Right lobe of liver (tissue), 6 donors: Measurements from ENCODE around the gene UBA52. TPM values are rescaled to one million over a fixed set of nuclear protein-coding genes. Genes with fewer than 3 reads are reported as not detected.
A peak's percentile ranks its signal among the peaks of the same experiment; 100 is the strongest.

Experiments
- ATAC-seq, 4 donors: fragments of 200-7000 bp; cut with Tn5 transposase; one replicate each; pipeline ENCODE4 v1.9.1; 2020; ENCODE audit warnings: mild to moderate bottlenecking in 4 of 4, moderate library complexity in 4 of 4
- DNase-seq, 3 donors: peaks; one replicate each; pipeline ENCODE4 v3.0.0-alpha.2; 2020
- H3K27ac ChIP-seq, 3 donors: fragments of 200-600 bp; one replicate each; pipeline ENCODE4 v1.8.0; 2022
- H3K27me3 ChIP-seq, 2 donors: fragments of 200-600 bp; one replicate each; pipeline ENCODE4 v1.8.0; 2022
- H3K36me3 ChIP-seq, 4 donors: fragments of 200-600 bp; sonication (generic) in 1 of 4; one replicate each; pipeline versions ENCODE4 v1.5.1 to v1.8.0; 2017 to 2022; ENCODE audit warnings: control low read depth in 1 of 4
- H3K4me1 ChIP-seq, 4 donors: fragments of 200-600 bp; sonication (generic) in 1 of 4; one replicate each; pipeline versions ENCODE4 v1.5.1 to v1.8.0; 2017 to 2022; ENCODE audit warnings: control low read depth in 1 of 4
- H3K4me3 ChIP-seq, 3 donors: fragments of 200-600 bp; one replicate each; pipeline ENCODE4 v1.8.0; 2022
- H3K9me3 ChIP-seq, 4 donors: fragments of 200-600 bp; sonication (generic) in 1 of 4; one replicate each; pipeline versions ENCODE4 v1.5.1 to v1.8.0; 2017 to 2022; ENCODE audit warnings: control low read depth in 1 of 4
- CTCF ChIP-seq, 4 donors: fragments of 200-600 bp in 3 of 4; fragments of 450-650 bp in 1 of 4; IDR thresholded peaks; one replicate each; pipeline versions ENCODE4 v1.5.1 to v1.8.0; 2016 to 2022; ENCODE audit warnings: antibody characterized with exemption in 4 of 4, mild to moderate bottlenecking in 2 of 4
- POLR2A ChIP-seq: fragments of 450-650 bp; IDR thresholded peaks from one replicate; pipeline ENCODE4 v1.6.1; 2017; ENCODE audit warnings: antibody characterized with exemption, mild to moderate bottlenecking
- WGBS: methylation state at CpG from one replicate; pipeline ENCODE4 v1.1.6; 2018; ENCODE audit warnings: low coverage, low lambda C conversion rate; ENCODE audit not compliant: insufficient coverage; ENCODE audit errors: missing lambda C conversion rate; 5-methylcytosine and 5-hydroxymethylcytosine counted together
- intact Hi-C, 2 donors: fragments of 100-400 bp; cut with DNase I; formaldehyde crosslinking; loops; one replicate each; pipeline versions ENCODE4 v1.11.2 to v1.14.1; 2022
- total RNA-seq, 6 experiments: library from RNA; depleted of rRNA in 2 of 6; stranded (reverse); fragments of >200 nt in 2 of 6; fragmentation: NEBNext Ultra II Directional in 3 of 6; extraction: Animal tissue kit (Norgen Biotek cat#: 25700) in 3 of 6; gene quantifications; one replicate each; pipeline versions ENCODE4 v1.1.0 to v1.2.4, GENCODE V29; 2016 to 2023
- donor health status: DM: no; HTN: yes; CAD: no.
- donor health status: DM: no; HTN: no; CAD: no.
- donor health status: DM: no; HTN: no; CAD: no.
- donor health status: DM: no; HTN: yes; CAD: no.
- donor health status: DM: no; HTN: yes; CAD: no.

Gene UBA52
- total RNA-seq, 6 experiments from 2014 or later = 256 to 470 (median 406) TPM

GRCh38 chr19:18541258-18541991, 30.2 kb upstream of the UBA52 start:
- intact Hi-C loops = no loop called here
- no peaks in the 10 kb centered on the region for H3K9me3 ChIP-seq
- 100% methylated on average over 7 of the region's 21 CpGs for WGBS
- no peak for DNase-seq
- peak in 1 of 4 donors; percentile 4 for ATAC-seq
- H3K4me3 ChIP-seq = no peak overlapping the region
- TF ChIP-seq CTCF (IDR thresholded peaks at IDR 0.05) = no peak
- TF ChIP-seq POLR2A = no peak
- H3K4me1 ChIP-seq = peaks cover 0 to 17% (median 3%) of the 10 kb centered on the region in 4 donors
- no peaks in the 10 kb centered on the region for H3K27me3 ChIP-seq
- H3K27ac ChIP-seq = no peak overlapping the region
- peaks cover 0 to 31% (median 1%) of the 10 kb centered on the region in 4 donors for H3K36me3 ChIP-seq

- Histone ChIP-seq H3K27ac (peak overlapping the region in 2 of 3 donors; percentile 43 to 66), H3K4me3 (peak overlapping the region; percentile 27 to 67 (median 55)), H3K36me3 (peaks cover 0 to 26% (median 1%) of the 10 kb centered on the region in 4 donors), H3K4me1 (peaks cover 0 to 17% (median 3%) of the 10 kb centered on the region in 4 donors), H3K27me3 (no peaks in the 10 kb centered on the region), H3K9me3 (no peaks in the 10 kb centered on the region)
- intact Hi-C loops = no loop called here
- whole genome bisulfite sequencing = 16% methylated on average over 9 of the region's 11 CpGs
- ATAC-seq (no peak), DNase-seq (no peak)
- no peak for TF ChIP-seq POLR2A
- TF ChIP-seq CTCF (IDR thresholded peaks at IDR 0.05) = no peak
These were observed 29.4 kb upstream of the UBA52 start for GRCh38 chr19:18541992-18542940.

GRCh38 chr19:18542941-18543813, 28.5 kb upstream of the UBA52 start, which contains the start of gene FKBP8:
TSS of gene FKBP8 (minus strand) at chr19:18543573. CDS start at chr19:18541970, 1,603 bp downstream.
- Histone ChIP-seq H3K4me3 (peak within 1 kb of the TSS; percentile 47 to 67 (median 55)), H3K4me1 (peaks cover 0 to 10% (median 3%) of the 10 kb centered on the region in 4 donors), H3K27ac (peak within 1 kb of the TSS; percentile 60 to 88 (median 66)), H3K36me3 (peaks cover 0 to 23% (median 1%) of the 10 kb centered on the region in 4 donors), H3K9me3 (no peaks in the 10 kb centered on the region), H3K27me3 (no peaks in the 10 kb centered on the region)
- intact Hi-C loops = no loop called here
- peak; percentile 97 to 99 (median 98) for ATAC-seq
- under 1% methylated on average over 34 of the region's 86 CpGs for WGBS
- no peak for TF ChIP-seq POLR2A
- TF ChIP-seq CTCF (IDR thresholded peaks at IDR 0.05) = no peak
- DNase-seq = peak; percentile 96
